ENCODE data around the gene EIF3D. TPM values are rescaled to one million over a fixed set of nuclear protein-coding genes. Genes with fewer than 3 reads are reported as not detected.

Gene EIF3D
- total and polyA plus RNA-seq, 2 of the 4 experiments (the other 2 are of a cell fraction) = 339 to 746 TPM

DNA sequence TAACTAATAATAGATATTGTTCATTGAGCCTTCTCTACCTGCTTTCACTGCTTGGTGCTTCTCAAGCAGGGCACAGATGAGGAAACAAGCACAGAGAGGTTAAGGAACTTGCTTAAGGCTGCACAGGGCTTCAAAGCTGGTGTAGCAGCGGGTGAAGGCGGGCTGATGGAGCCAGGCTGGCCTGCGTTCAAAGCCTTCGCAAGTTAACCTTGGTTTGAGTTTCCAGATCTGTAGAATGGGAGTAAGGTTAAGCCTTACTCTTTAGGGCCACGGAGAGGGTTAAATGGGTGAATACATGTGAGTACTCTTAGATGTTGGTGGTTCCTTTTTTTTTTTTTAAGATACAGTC lies 36.2 kb upstream of the EIF3D start:
- in situ Hi-C loops (cut with MboI; ENCODE audit: low sequenced_read_pairs) (no loop called here), intact Hi-C loops (cut with micrococcal nuclease) (no loop called here), dilution Hi-C loops (cut with HindIII; ENCODE audit: low sequenced_read_pairs, unreplicated experiment) (no loop called here)
- H3K56ac ChIP-seq (ENCODE audit: extremely low read depth, insufficient read depth, low read length) = no peak overlapping the region
- no peak overlapping the region for H3K18ac ChIP-seq (ENCODE audit: low read depth, low read length)
- no TSS peak for BruUV-seq (replicated peaks)
- H3K9me3 ChIP-seq (ENCODE audit: control insufficient read depth, insufficient read depth, low read length) = no peaks in the 10 kb centered on the region
- no peak overlapping the region for H2BK5ac ChIP-seq (ENCODE audit: low read depth, low read length, poor library complexity, severe bottlenecking)
- no peaks in the 10 kb centered on the region for H3K79me1 ChIP-seq (ENCODE audit: low read depth in 1 of 2, low read length in 2 of 2)
- H3K9ac ChIP-seq (ENCODE audit: low read depth, low read length) = no peak overlapping the region
- no CpG with 5 or more reads among the region's 5 CpGs for WGBS, 2 experiments (ENCODE audit: extremely low coverage in 2 of 2, insufficient read length in 1 of 2)
- H2BK15ac ChIP-seq (ENCODE audit: low read depth, low read length) = no peak overlapping the region
- peaks cover 20% of the 10 kb centered on the region for H3K27me3 ChIP-seq (ENCODE audit: control insufficient read depth, insufficient read depth, low read length)
- H3K4me2 ChIP-seq (ENCODE audit: low read depth, low read length) = no peak overlapping the region
- H2AK9ac ChIP-seq (replicated peaks; ENCODE audit: low read depth, low read length, poor library complexity) = no peak overlapping the region
- H3K14ac ChIP-seq (replicated peaks; ENCODE audit: low read depth, low read length) = no peak overlapping the region
- no peak overlapping the region for H4K8ac ChIP-seq (ENCODE audit: low read depth in 2 of 2, low read length in 2 of 2)
- no peaks in the 10 kb centered on the region for H4K20me1 ChIP-seq (ENCODE audit: insufficient read depth, low read length)
- H3K4me1 ChIP-seq (ENCODE audit: control insufficient read depth, insufficient read depth, low read length) = peaks cover 5% of the 10 kb centered on the region
- no peak overlapping the region for H3K4me3 ChIP-seq (ENCODE audit: insufficient read depth, low read depth, low read length)
- ATAC-seq (ENCODE audit: low read depth) (no peak), DNase-seq (no peak)
- TF ChIP-seq BHLHE40 (IDR thresholded peaks at IDR 0.05; ENCODE audit: low read depth, low read length) (no peak), FOS (IDR thresholded peaks at IDR 0.05; ENCODE audit: low read depth, low read length) (no peak), POLR2A (IDR thresholded peaks at IDR 0.05; ENCODE audit: low read depth, low read length) (no peak), RAD21 (IDR thresholded peaks at IDR 0.05; ENCODE audit: low read length) (no peak), NFE2L2 (IDR thresholded peaks at IDR 0.05; ENCODE audit: low read depth, low read length) (no peak), MAZ (IDR thresholded peaks at IDR 0.05; ENCODE audit: borderline replicate concordance, low read depth, low read length) (no peak), MAFK (IDR thresholded peaks at IDR 0.05; ENCODE audit: low read depth, low read length) (no peak), RFX5 (IDR thresholded peaks at IDR 0.05; ENCODE audit: low read depth, low read length) (no peak)
- no peak overlapping the region for H2AK5ac ChIP-seq (ENCODE audit: low read depth, low read length)
- H2AFZ ChIP-seq (replicated peaks; ENCODE audit: low read length, poor library complexity) = peak overlapping the region; percentile 56
- peaks cover 9% of the 10 kb centered on the region for H3K9me1 ChIP-seq (ENCODE audit: insufficient read depth, low read length)
- H3K27ac ChIP-seq (ENCODE audit: insufficient read depth, low read length) = no peak overlapping the region
- no peak overlapping the region for H2BK120ac ChIP-seq (ENCODE audit: low read depth, low read length)
- H3K36me3 ChIP-seq (ENCODE audit: control insufficient read depth, insufficient read depth, low read length) = no peaks in the 10 kb centered on the region
- ChIA-PET CTCF (no interaction called here), POLR2A (ENCODE audit: unreplicated experiment) (no interaction called here)
- no peak overlapping the region for H4K91ac ChIP-seq (ENCODE audit: insufficient read depth, low read depth, low read length)
- no peak overlapping the region for H3K23ac ChIP-seq (ENCODE audit: low read depth, low read length)
- H3K4ac ChIP-seq (ENCODE audit: low read depth, low read length) = no peak overlapping the region
- no peak overlapping the region for H4K5ac ChIP-seq (ENCODE audit: low read depth, low read length)
- H2BK20ac ChIP-seq (ENCODE audit: low read depth, low read length) = no peak overlapping the region

Data from IMR-90 (cell line).